ENCODE measurements around the gene SLC25A25. TPM values are rescaled to one million over a fixed set of nuclear protein-coding genes. Genes with fewer than 3 reads are reported as not detected.

Gene SLC25A25
- total and polyA plus RNA-seq, 10 of the 15 experiments (the other 5 are each of a cell fraction or from before 2014, with no cell fraction given): 0.04 to 17.1 (median 12.4) TPM; not detected in 1

- TF ChIP-seq CREM (IDR thresholded peaks at IDR 0.05; ENCODE audit: low read depth) (no peak), E2F8 (IDR thresholded peaks at IDR 0.05; ENCODE audit: low read depth, partially characterized antibody) (no peak), MEF2A (IDR thresholded peaks at IDR 0.05; ENCODE audit: insufficient read depth, low read depth, low read length) (no peak), SKIL (IDR thresholded peaks at IDR 0.05; ENCODE audit: low read depth, poor library complexity, severe bottlenecking) (peak; percentile 36), TAF1 (IDR thresholded peaks at IDR 0.05; ENCODE audit: borderline replicate concordance, low read depth, low read length) (no peak), CBX3 (IDR thresholded peaks at IDR 0.05; ENCODE audit: borderline replicate concordance, low read depth) (no peak), STAT1 (conservative IDR thresholded peaks at IDR 0.05) (peak; percentile 35; the same call in 1 of the 2 replicates), NR2C2 (IDR thresholded peaks at IDR 0.05; ENCODE audit: borderline replicate concordance, control insufficient read depth, insufficient read length, low read depth) (no peak), EGR1 (IDR thresholded peaks at IDR 0.05; ENCODE audit: borderline replicate concordance in 1 of 2, low read depth in 2 of 2, low read length in 2 of 2) (no peak), IKZF1 (conservative IDR thresholded peaks at IDR 0.05) (peak; percentile 49; the same call in 1 of the 2 replicates), NR2F1 (conservative IDR thresholded peaks at IDR 0.05) (0 out of 2 replicates have a peak, but pooled peaks have one; percentile 11), RBBP5 (conservative IDR thresholded peaks at IDR 0.05) (no peak), FOXM1 (IDR thresholded peaks at IDR 0.05; ENCODE audit: low read depth, low read length) (no peak), CBX5 (IDR thresholded peaks at IDR 0.05; ENCODE audit: low read depth) (peak; percentile 71; the same call in 1 of the 2 replicates), MAX (IDR thresholded peaks at IDR 0.05; ENCODE audit: low read depth, low read length) (peak; percentile 77), CEBPZ (IDR thresholded peaks at IDR 0.05; ENCODE audit: low read depth, low read length) (no peak), ZNF207 (IDR thresholded peaks at IDR 0.05; ENCODE audit: borderline replicate concordance) (no peak), PBX3 (IDR thresholded peaks at IDR 0.05; ENCODE audit: insufficient replicate concordance, low read depth, low read length) (no peak), SUPT20H (IDR thresholded peaks at IDR 0.05; ENCODE audit: borderline replicate concordance, control insufficient read depth, low read depth, low read length) (no peak)
These were observed 33.0 kb upstream of the SLC25A25 start (continued) for GRCh38 chr9:128034821-128035652.

Measured in GM12878 (cell line).